Measurements from ENCODE around the gene QPRT.

- TF ChIP-seq ZNF263 (CRISPR knock-in tag; IDR thresholded peaks at IDR 0.05) (no peak), JUND (CRISPR knock-in tag; IDR thresholded peaks at IDR 0.05) (no peak), ZFY (CRISPR knock-in tag; IDR thresholded peaks at IDR 0.05) (no peak), ZNF572 (CRISPR knock-in tag; IDR thresholded peaks at IDR 0.05) (no peak), POLR2AphosphoS5 (IDR thresholded peaks at IDR 0.05; ENCODE audit: low read depth, low read length) (no peak), ELF1 (CRISPR knock-in tag; IDR thresholded peaks at IDR 0.05) (no peak), PREB (CRISPR knock-in tag; IDR thresholded peaks at IDR 0.05) (no peak), PCBP2 (optimal IDR thresholded peaks at IDR 0.05; ENCODE audit: low read depth, low read length, poor library complexity, severe bottlenecking) (no peak), HOMEZ (CRISPR knock-in tag; IDR thresholded peaks at IDR 0.05; ENCODE audit: low read depth) (no peak), ZNF224 (CRISPR knock-in tag; IDR thresholded peaks at IDR 0.05) (no peak), CTCF (CRISPR knock-in tag; IDR thresholded peaks at IDR 0.05) (no peak), SIN3A (IDR thresholded peaks at IDR 0.05; ENCODE audit: borderline replicate concordance, low read depth, low read length) (no peak), POLR2A (IDR thresholded peaks at IDR 0.05; ENCODE audit: insufficient read depth in 1 of 2, low read depth in 2 of 2, low read length in 2 of 2) (no peak), ZNF607 (CRISPR knock-in tag; IDR thresholded peaks at IDR 0.05; ENCODE audit: borderline replicate concordance) (no peak)
Measured at GRCh38 chr16:29734786-29735185, 55.8 kb downstream of the QPRT start.
